ENCODE data around the gene GRHL1.

GRHL1 gene

GRCh38 chr2:9975328-9975727 lies 23.8 kb downstream of the GRHL1 start:
- in situ Hi-C loops (cut with MboI; ENCODE audit: low pct_unique_long_range_greater_than_20kb, low sequenced_read_pairs, unreplicated experiment): no loop called here
- DNase-seq (ENCODE audit: low spot score): no peak
- TF ChIP-seq CTCF (IDR thresholded peaks at IDR 0.05; ENCODE audit: extremely low read depth, insufficient read depth, missing control alignments): no peak

- DNase-seq (ENCODE audit: low spot score): no peak
Measured at GRCh38 chr2:9975805-9976447, 24.4 kb downstream of the GRHL1 start.

GRCh38 chr2:9979977-9980376 lies 28.5 kb downstream of the GRHL1 start:
- TF ChIP-seq CTCF (IDR thresholded peaks at IDR 0.05; ENCODE audit: extremely low read depth, insufficient read depth, missing control alignments): no peak
- in situ Hi-C loops (cut with MboI; ENCODE audit: low pct_unique_long_range_greater_than_20kb, low sequenced_read_pairs, unreplicated experiment): no loop called here
- no peak for DNase-seq (ENCODE audit: low spot score)

More at GRCh38 chr2:9975805-9976447, 24.4 kb downstream of the GRHL1 start:
- no peak for TF ChIP-seq CTCF (IDR thresholded peaks at IDR 0.05; ENCODE audit: extremely low read depth, insufficient read depth, missing control alignments)
- in situ Hi-C loops (cut with MboI; ENCODE audit: low pct_unique_long_range_greater_than_20kb, low sequenced_read_pairs, unreplicated experiment): no loop called here

GRCh38 chr2:9980520-9980919 lies 29.0 kb downstream of the GRHL1 start:
- in situ Hi-C loops (cut with MboI; ENCODE audit: low pct_unique_long_range_greater_than_20kb, low sequenced_read_pairs, unreplicated experiment): no loop called here
- no peak for TF ChIP-seq CTCF (IDR thresholded peaks at IDR 0.05; ENCODE audit: extremely low read depth, insufficient read depth, missing control alignments)
- no peak for DNase-seq (ENCODE audit: low spot score)

GRCh38 chr2:9981655-9982054 lies 30.2 kb downstream of the GRHL1 start:
- no peak for DNase-seq (ENCODE audit: low spot score)
- TF ChIP-seq CTCF (IDR thresholded peaks at IDR 0.05; ENCODE audit: extremely low read depth, insufficient read depth, missing control alignments): no peak
- in situ Hi-C loops (cut with MboI; ENCODE audit: low pct_unique_long_range_greater_than_20kb, low sequenced_read_pairs, unreplicated experiment): no loop called here

- in situ Hi-C loops (cut with MboI; ENCODE audit: low pct_unique_long_range_greater_than_20kb, low sequenced_read_pairs, unreplicated experiment): no loop called here
- no peak for DNase-seq (ENCODE audit: low spot score)
- no peak for TF ChIP-seq CTCF (IDR thresholded peaks at IDR 0.05; ENCODE audit: extremely low read depth, insufficient read depth, missing control alignments)
Measured at GRCh38 chr2:9982248-9982647, 30.8 kb downstream of the GRHL1 start.

Data from GM13977 (cell line).